ENCODE measurements around the gene DGKB.

The DGKB gene

GRCh38 chr7:14673202-14673601 is 229.3 kb downstream of the DGKB start:
- no peak for TF ChIP-seq FOXM1 (IDR thresholded peaks at IDR 0.05; ENCODE audit: borderline replicate concordance, low read depth)
- no peak for TF ChIP-seq RAD21 (IDR thresholded peaks at IDR 0.05; ENCODE audit: low read depth)
- TF ChIP-seq REST (IDR thresholded peaks at IDR 0.05; ENCODE audit: low read depth), result no peak
- TF ChIP-seq EP300 (IDR thresholded peaks at IDR 0.05; ENCODE audit: borderline replicate concordance), result no peak
- no peak for TF ChIP-seq CREB1 (IDR thresholded peaks at IDR 0.05; ENCODE audit: low read depth)
- TF ChIP-seq CEBPB (IDR thresholded peaks at IDR 0.05), result no peak

GRCh38 chr7:14666913-14667312 is 235.6 kb downstream of the DGKB start:
- no peak for TF ChIP-seq CREB1 (IDR thresholded peaks at IDR 0.05; ENCODE audit: low read depth)
- no peak for TF ChIP-seq EP300 (IDR thresholded peaks at IDR 0.05; ENCODE audit: borderline replicate concordance)
- TF ChIP-seq FOXM1 (IDR thresholded peaks at IDR 0.05; ENCODE audit: borderline replicate concordance, low read depth), result no peak
- TF ChIP-seq TAF1 (IDR thresholded peaks at IDR 0.05; ENCODE audit: low read depth), result no peak
- TF ChIP-seq REST (IDR thresholded peaks at IDR 0.05; ENCODE audit: low read depth), result no peak
- no peak for TF ChIP-seq NFIC (IDR thresholded peaks at IDR 0.05)
- no peak for TF ChIP-seq ZBTB7A (IDR thresholded peaks at IDR 0.05; ENCODE audit: low read depth)
- no peak for TF ChIP-seq USF1 (IDR thresholded peaks at IDR 0.05)
- no peak for TF ChIP-seq TEAD4 (IDR thresholded peaks at IDR 0.05)
- TF ChIP-seq CEBPB (IDR thresholded peaks at IDR 0.05), result no peak
- no peak for TF ChIP-seq RAD21 (IDR thresholded peaks at IDR 0.05; ENCODE audit: low read depth)
- TF ChIP-seq YY1 (IDR thresholded peaks at IDR 0.05; ENCODE audit: low read depth), result no peak
- no peak for TF ChIP-seq EGR1 (IDR thresholded peaks at IDR 0.05)
- no peak for TF ChIP-seq MAX (IDR thresholded peaks at IDR 0.05)
- no peak for TF ChIP-seq TCF12 (IDR thresholded peaks at IDR 0.05; ENCODE audit: low read depth)

- TF ChIP-seq MAX (IDR thresholded peaks at IDR 0.05) (no peak), USF1 (IDR thresholded peaks at IDR 0.05) (no peak), EP300 (IDR thresholded peaks at IDR 0.05; ENCODE audit: borderline replicate concordance) (no peak), RAD21 (IDR thresholded peaks at IDR 0.05; ENCODE audit: low read depth) (no peak), CREB1 (IDR thresholded peaks at IDR 0.05; ENCODE audit: low read depth) (no peak), FOXM1 (IDR thresholded peaks at IDR 0.05; ENCODE audit: borderline replicate concordance, low read depth) (no peak), ZBTB7A (IDR thresholded peaks at IDR 0.05; ENCODE audit: low read depth) (no peak), TEAD4 (IDR thresholded peaks at IDR 0.05) (no peak)
Observed at GRCh38 chr7:14666304-14666703, 236.2 kb downstream of the DGKB start.

GRCh38 chr7:14639801-14640200 is 262.8 kb downstream of the DGKB start:
- TF ChIP-seq CEBPB (IDR thresholded peaks at IDR 0.05), result no peak
- TF ChIP-seq YY1 (IDR thresholded peaks at IDR 0.05; ENCODE audit: low read depth), result no peak
- TF ChIP-seq RAD21 (IDR thresholded peaks at IDR 0.05; ENCODE audit: low read depth), result no peak
- no peak for TF ChIP-seq MAX (IDR thresholded peaks at IDR 0.05)
- TF ChIP-seq TEAD4 (IDR thresholded peaks at IDR 0.05), result no peak
- TF ChIP-seq TCF12 (IDR thresholded peaks at IDR 0.05; ENCODE audit: low read depth), result no peak
- TF ChIP-seq ZBTB7A (IDR thresholded peaks at IDR 0.05; ENCODE audit: low read depth), result no peak

- no peak for TF ChIP-seq CEBPB (IDR thresholded peaks at IDR 0.05)
- no peak for TF ChIP-seq ZBTB7A (IDR thresholded peaks at IDR 0.05; ENCODE audit: low read depth)
- TF ChIP-seq TCF12 (IDR thresholded peaks at IDR 0.05; ENCODE audit: low read depth), result no peak
- TF ChIP-seq REST (IDR thresholded peaks at IDR 0.05; ENCODE audit: low read depth), result no peak
- TF ChIP-seq MAX (IDR thresholded peaks at IDR 0.05), result no peak
- no peak for TF ChIP-seq CREB1 (IDR thresholded peaks at IDR 0.05; ENCODE audit: low read depth)
- no peak for TF ChIP-seq YY1 (IDR thresholded peaks at IDR 0.05; ENCODE audit: low read depth)
- no peak for TF ChIP-seq EP300 (IDR thresholded peaks at IDR 0.05; ENCODE audit: borderline replicate concordance)
- TF ChIP-seq RAD21 (IDR thresholded peaks at IDR 0.05; ENCODE audit: low read depth), result no peak
- TF ChIP-seq TEAD4 (IDR thresholded peaks at IDR 0.05), result no peak
- no peak for TF ChIP-seq FOXM1 (IDR thresholded peaks at IDR 0.05; ENCODE audit: borderline replicate concordance, low read depth)
- TF ChIP-seq USF1 (IDR thresholded peaks at IDR 0.05), result no peak
Observed at GRCh38 chr7:14639329-14639728, 263.2 kb downstream of the DGKB start.

Data from Ishikawa (cell line).